ENCODE results near the gene PCDHB16.
"Not testable (repeated sequence)": the region's sequence is repeated elsewhere in the genome, so short reads cannot be mapped to it uniquely, and the experiment has no call there.

Gene PCDHB16

GRCh38 chr5:141155540-141156374 lies 26.4 kb upstream of the PCDHB16 start:
- H4K20me1 ChIP-seq: no peaks in the 10 kb centered on the region
- H3K4me1 ChIP-seq: no peaks in the 10 kb centered on the region
- no peak for TF ChIP-seq Cebpa-rat (IDR thresholded peaks at IDR 0.05)
- H3K9me3 ChIP-seq: peaks cover 53% of the 10 kb centered on the region
- H3K36me3 ChIP-seq: no peaks in the 10 kb centered on the region
- no peak overlapping the region for H3K27ac ChIP-seq
- H3K9ac ChIP-seq: no peak overlapping the region
- H3K27me3 ChIP-seq: no peaks in the 10 kb centered on the region
- H3K4me2 ChIP-seq: no peak overlapping the region
- no peak overlapping the region for H3K4me3 ChIP-seq

GRCh38 chr5:141157356-141157755 lies 24.8 kb upstream of the PCDHB16 start:
- H3K9ac ChIP-seq, H3K4me2 ChIP-seq, H4K20me1 ChIP-seq, H3K4me3 ChIP-seq, H3K27ac ChIP-seq, H3K4me1 ChIP-seq, H3K27me3 ChIP-seq, H3K36me3 ChIP-seq: not testable (repeated sequence)
- H3K9me3 ChIP-seq: peaks cover 37% of the 10 kb centered on the region

- not testable (repeated sequence) for H3K4me1 ChIP-seq, H3K4me3 ChIP-seq, H3K4me2 ChIP-seq, H3K36me3 ChIP-seq, H4K20me1 ChIP-seq, H3K27ac ChIP-seq, H3K27me3 ChIP-seq, H3K9ac ChIP-seq
- peaks cover 37% of the 10 kb centered on the region for H3K9me3 ChIP-seq
Measured at GRCh38 chr5:141157901-141158300, 24.3 kb upstream of the PCDHB16 start.

- Histone ChIP-seq H3K4me2 (no peak within 1 kb of the TSS), H3K4me3 (no peak within 1 kb of the TSS)
- no peak for TF ChIP-seq Cebpa-rat (IDR thresholded peaks at IDR 0.05)
Measured at GRCh38 chr5:141172381-141173204, 9.6 kb upstream of the PCDHB16 start, which contains the start of gene PCDHB7. Gene PCDHB7 (plus strand): TSS chr5:141172644. CDS start chr5:141172836, 192 bp downstream.

GRCh38 chr5:141174291-141175104 lies 7.7 kb upstream of the PCDHB16 start:
- H3K36me3 ChIP-seq, H3K9ac ChIP-seq, H3K27ac ChIP-seq, H3K4me3 ChIP-seq, H3K4me2 ChIP-seq, H3K27me3 ChIP-seq, H3K4me1 ChIP-seq, H4K20me1 ChIP-seq: not testable (repeated sequence)
- H3K9me3 ChIP-seq: peaks cover 38% of the 10 kb centered on the region

More at GRCh38 chr5:141172381-141173204, 9.6 kb upstream of the PCDHB16 start, which contains the start of gene PCDHB7:
- no peaks in the 10 kb centered on the region for H4K20me1 ChIP-seq
- H3K27ac ChIP-seq: no peak within 1 kb of the TSS
- H3K27me3 ChIP-seq: no peaks in the 10 kb centered on the region
- H3K9ac ChIP-seq: no peak within 1 kb of the TSS
- no peaks in the 10 kb centered on the region for H3K4me1 ChIP-seq
- H3K9me3 ChIP-seq: peaks cover 32% of the 10 kb centered on the region
- H3K36me3 ChIP-seq: no peaks in the 10 kb centered on the region

- H3K4me1 ChIP-seq: no peaks in the 10 kb centered on the region
- H3K4me2 ChIP-seq: no peak overlapping the region
- H3K27ac ChIP-seq: no peak overlapping the region
- TF ChIP-seq Cebpa-rat (IDR thresholded peaks at IDR 0.05): no peak
- H3K9me3 ChIP-seq: peaks cover 43% of the 10 kb centered on the region
- H3K36me3 ChIP-seq: no peaks in the 10 kb centered on the region
- no peak overlapping the region for H3K4me3 ChIP-seq
- no peaks in the 10 kb centered on the region for H4K20me1 ChIP-seq
- H3K27me3 ChIP-seq: no peaks in the 10 kb centered on the region
- no peak overlapping the region for H3K9ac ChIP-seq
Measured at GRCh38 chr5:141175933-141176332, 6.3 kb upstream of the PCDHB16 start.

GRCh38 chr5:141177577-141178191 lies 4.5 kb upstream of the PCDHB16 start, which contains the start of gene PCDHB8:
Gene PCDHB8 (plus strand): TSS chr5:141177790. CDS start chr5:141178035, 245 bp downstream.
- peaks cover 44% of the 10 kb centered on the region for H3K9me3 ChIP-seq
- not testable (repeated sequence) for H3K27ac ChIP-seq, H3K4me1 ChIP-seq, H4K20me1 ChIP-seq, H3K9ac ChIP-seq, H3K4me2 ChIP-seq, H3K27me3 ChIP-seq, H3K36me3 ChIP-seq, H3K4me3 ChIP-seq

- not testable (repeated sequence) for H3K27ac ChIP-seq, H3K27me3 ChIP-seq, H3K9ac ChIP-seq, H4K20me1 ChIP-seq, H3K4me2 ChIP-seq, H3K36me3 ChIP-seq, H3K4me3 ChIP-seq, H3K4me1 ChIP-seq
- H3K9me3 ChIP-seq: peaks cover 38% of the 10 kb centered on the region
Measured at GRCh38 chr5:141179371-141179770, 2.8 kb upstream of the PCDHB16 start.

GRCh38 chr5:141179876-141180275 lies 2.3 kb upstream of the PCDHB16 start:
- not testable (repeated sequence) for H3K4me1 ChIP-seq, H3K4me2 ChIP-seq, H3K4me3 ChIP-seq, H3K27me3 ChIP-seq, H3K27ac ChIP-seq, H3K9ac ChIP-seq, H4K20me1 ChIP-seq, H3K36me3 ChIP-seq
- peaks cover 33% of the 10 kb centered on the region for H3K9me3 ChIP-seq

Data from BLaER1 (cell line).